Stimulated activated naive CD8-positive, alpha-beta T cell treated with anti-CD3 and anti-CD28 coated beads, Interleukin-15, Interleukin-2, amounts not matched to agents 100 U/mL and 50 U/mL, for 24 hours (primary cell): ENCODE measurements around the gene KRTDAP.

Source experiments
- ATAC-seq: fragments of 150-1000 bp; cut with Tn5 transposase; one replicate; pipeline ENCODE4 v1.10.0; 2021
- DNase-seq: peaks from one replicate; pipeline ENCODE4 v3.0.0; 2021

KRTDAP gene

DNA sequence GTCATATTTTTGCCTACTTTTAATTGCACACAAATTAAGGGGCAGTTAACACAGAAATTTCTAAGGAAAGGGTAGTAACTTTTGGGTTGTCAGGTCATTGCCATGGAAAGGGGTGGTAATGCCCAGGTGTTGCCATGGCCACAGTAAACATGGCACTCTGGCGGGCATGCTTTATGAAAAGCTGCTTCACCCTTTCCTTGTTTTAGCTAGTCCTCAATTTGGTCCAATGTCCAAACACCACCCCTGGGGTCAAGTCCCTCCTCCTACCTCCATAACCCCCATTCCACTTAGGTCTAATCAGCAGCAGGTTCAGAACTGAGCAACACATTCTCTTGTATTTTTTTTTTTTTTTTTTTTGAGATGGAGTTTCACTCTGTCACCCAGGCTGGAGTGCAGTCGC lies 35.6 kb downstream of the KRTDAP start:
- ATAC-seq (no peak), DNase-seq (no peak)

DNA sequence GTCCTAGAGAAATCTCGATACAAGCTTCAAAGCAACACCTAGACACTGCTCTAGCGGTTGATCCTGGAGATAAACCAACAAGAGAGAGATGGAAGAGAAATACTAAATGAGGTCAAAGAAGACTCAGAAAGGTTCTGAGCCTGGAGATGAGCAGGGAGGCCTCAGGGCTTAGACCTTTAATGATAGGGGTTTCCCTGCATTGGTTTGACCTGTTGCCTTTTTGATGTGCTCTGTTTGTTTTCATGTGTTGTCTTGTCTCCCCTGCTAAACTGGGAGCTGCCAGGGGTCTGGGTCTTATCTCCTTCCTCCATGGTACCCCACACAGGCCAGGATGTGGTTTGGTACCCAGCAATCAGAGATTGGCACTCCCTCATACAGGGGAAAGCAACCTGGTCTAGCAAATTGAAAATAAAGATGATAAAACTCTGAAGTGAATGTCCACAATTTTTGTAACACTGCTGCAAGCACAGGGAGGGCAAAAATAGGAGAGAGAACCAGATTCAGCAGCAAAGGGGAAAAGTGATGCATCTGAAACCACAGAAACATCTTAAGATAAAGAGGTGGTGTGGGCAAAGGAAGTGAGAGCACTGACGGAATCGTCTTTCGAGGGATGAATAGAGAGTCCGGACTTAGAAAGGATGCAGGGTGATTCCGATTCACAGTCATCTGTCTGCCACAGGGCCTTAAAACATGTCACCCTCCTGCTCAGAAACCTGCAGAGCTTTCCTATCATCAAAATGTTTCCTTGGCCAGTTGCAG lies 38.7 kb downstream of the KRTDAP start:
- peak; percentile 38 for DNase-seq
- ATAC-seq, result peak; percentile 91

DNA sequence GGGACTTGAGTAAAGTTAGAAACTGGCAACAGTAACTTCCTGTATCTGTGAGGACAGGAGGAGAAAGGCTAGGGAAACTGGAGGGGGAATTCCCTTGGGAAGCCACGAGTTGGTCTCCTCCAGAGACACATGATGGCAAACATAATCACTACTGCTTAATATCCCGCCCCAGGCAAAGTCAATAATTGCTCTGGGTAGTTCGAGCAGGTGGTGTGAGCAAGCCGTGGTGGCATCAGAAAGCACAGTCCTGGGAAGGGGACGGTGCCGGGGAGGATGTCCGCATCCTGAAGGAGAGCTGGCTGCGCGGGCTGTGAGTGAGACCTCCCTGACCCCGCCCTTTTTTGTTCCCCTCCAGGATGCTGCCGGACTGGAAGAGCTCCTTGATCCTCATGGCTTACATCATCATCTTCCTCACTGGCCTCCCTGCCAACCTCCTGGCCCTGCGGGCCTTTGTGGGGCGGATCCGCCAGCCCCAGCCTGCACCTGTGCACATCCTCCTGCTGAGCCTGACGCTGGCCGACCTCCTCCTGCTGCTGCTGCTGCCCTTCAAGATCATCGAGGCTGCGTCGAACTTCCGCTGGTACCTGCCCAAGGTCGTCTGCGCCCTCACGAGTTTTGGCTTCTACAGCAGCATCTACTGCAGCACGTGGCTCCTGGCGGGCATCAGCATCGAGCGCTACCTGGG lies 40.8 kb downstream of the KRTDAP start:
- no peak for ATAC-seq
- no peak for DNase-seq

DNA sequence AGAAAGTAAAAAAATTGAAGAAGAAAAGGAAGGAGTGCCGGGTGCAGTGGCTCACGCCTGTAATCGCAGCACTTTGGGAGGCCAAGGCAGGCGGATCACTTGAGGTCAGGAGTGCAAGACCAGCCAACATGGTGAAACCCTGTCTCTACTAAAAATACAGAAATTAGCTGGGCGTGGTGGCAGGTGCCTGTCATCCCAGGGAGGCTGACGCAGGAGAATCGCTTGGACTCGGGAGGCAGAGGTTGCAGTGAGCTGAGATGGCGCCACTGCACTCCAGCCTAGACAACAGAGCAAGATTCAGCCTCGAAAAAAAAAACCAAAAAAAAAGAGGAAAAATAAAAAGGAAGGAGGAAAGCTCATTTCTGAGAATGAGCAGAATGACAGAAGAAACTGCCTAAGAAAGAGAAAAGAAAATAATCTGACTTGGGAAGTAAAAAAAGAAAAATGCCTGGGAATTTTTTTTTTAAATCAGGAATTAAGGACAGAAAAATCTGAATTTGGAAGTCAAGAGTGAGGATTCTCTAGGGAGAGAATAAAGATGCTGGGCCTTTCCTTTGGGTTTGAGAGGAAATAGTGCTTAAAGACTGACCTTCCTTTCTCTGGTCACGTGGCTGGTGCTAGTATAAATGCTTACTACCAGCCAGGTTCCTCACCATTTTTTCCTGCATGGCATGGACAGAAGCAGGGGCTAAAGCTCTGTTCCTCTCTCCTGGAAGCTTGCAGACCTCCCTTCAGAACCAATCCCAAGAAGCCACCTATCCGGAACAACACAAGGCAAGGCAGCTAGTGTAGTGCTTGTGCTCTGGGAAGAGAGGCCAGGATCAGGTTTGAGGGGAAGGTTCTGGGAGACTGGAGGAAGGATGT lies 42.4 kb downstream of the KRTDAP start, which contains the start of gene FFAR2:
FFAR2 (plus strand) TSS at position 652 of the 864 bp plus-strand sequence. CDS start 1,458 bp downstream, outside the sequence.
- ATAC-seq, result no peak
- no peak for DNase-seq

DNA sequence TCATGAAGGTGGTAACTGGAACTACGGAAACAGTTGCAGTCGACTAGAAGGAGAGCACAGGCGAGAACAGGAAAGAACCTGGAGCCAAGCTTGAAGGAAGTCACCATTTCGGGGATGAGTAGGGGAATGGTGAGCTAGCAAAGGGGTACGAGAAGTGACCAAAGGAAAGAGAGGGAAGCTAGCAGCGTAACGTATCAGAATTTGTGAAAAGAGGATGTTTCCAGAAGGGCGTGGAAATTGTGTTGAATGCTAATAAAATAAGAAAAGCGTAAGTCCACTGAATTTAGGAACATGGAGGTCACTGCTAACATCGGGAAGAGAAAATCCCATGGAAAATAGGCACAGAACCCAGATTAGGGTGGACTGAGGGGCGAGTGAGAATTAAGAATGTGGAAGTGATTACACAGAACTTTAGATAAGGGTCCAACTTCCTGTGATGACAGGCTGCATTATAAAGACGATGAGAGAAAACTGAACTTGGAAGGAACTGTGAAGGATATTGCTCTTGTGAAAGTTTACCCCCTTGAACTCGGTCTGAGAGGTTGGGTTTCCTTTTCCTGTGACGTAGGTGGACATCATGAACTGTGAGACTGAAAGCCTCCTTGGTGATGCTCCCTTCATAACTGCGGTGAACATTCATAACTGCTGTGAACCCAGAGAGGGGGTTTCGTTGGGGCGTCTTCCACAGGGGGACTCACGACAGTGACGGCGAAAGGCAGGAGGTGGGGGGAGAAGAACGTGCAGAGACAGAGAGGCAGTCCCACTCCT lies 44.3 kb downstream of the KRTDAP start:
- ATAC-seq (peak; percentile 64), DNase-seq (no peak)

DNA sequence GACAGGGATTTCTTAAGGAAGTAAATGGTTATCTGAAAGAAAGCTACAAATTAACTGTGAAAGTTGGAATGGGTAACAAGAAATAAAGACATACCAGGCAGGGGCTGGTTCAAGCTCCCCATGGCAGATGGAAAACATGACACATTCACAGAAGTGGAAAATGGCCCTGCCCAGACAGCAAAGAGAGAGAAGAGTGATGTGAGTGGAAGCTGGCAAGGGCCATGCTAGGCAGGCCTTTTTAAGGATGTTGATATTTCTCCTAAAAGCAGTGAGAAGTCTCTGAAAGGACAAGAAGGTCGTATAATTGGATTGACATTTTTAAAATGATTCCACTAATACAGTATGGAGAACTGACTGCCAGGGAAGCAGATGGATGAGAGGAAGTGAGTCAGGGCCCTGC lies 45.5 kb downstream of the KRTDAP start:
- DNase-seq, result no peak
- ATAC-seq, result peak; percentile 55

DNA sequence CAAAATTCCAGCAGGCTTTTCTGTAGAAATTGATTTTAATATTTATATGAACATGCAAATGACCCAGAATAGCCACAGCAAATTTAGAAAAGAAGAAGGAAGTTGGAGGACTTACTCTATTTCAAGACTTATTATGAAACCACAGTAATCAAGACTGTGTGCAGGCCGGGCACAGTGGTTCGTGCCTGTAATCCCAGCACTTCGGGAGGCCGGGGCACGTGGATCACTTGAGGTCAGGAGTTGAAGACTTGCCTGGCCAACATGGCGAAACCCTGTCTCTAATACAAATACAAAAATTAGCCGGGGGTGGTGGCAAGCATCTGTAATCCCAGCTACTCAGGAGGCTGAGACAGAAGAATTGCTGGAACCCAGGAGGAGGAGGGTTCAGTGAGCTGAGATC lies 48.2 kb downstream of the KRTDAP start:
- ATAC-seq (no peak), DNase-seq (no peak)

DNA sequence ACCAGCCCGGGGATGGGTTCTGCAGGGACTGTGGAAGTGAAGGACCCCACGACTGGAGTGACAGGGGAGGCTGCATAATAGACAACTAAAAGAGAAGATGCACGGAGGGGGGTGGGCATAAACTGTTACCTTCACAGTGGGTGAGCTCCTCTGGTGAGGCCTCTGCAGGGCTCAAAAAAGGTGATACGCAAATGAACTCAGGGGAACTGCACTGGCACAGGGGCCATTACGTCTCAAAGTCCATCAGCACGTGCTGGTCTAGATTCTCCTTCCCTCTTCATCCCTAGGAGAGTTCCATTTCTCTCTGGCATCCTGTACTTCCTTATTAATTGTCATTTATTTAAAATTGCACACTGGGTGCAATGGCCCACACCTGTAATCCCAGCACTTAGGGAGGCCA lies 50.3 kb downstream of the KRTDAP start:
- no peak for DNase-seq
- ATAC-seq, result no peak

DNA sequence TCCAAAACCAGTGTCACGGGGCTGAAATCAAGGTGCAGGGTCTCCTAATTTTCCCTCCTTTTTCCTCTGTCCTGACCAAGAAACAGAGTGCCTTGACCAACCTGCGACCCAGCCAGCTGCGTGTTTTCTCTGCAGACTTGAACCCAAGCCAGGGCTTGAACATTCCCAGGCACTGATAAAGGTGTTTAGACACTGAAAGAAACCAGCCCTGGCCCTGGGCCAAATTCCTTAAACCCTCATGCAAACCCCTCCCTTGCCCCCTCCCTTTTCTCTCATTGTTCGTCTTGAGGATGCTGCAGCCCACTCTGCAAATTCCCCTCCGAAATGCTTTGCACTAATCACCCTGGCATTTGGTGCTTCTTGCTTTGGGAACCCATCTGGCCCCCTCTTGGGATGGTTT lies 51.7 kb downstream of the KRTDAP start:
- DNase-seq, result no peak
- ATAC-seq, result no peak

DNA sequence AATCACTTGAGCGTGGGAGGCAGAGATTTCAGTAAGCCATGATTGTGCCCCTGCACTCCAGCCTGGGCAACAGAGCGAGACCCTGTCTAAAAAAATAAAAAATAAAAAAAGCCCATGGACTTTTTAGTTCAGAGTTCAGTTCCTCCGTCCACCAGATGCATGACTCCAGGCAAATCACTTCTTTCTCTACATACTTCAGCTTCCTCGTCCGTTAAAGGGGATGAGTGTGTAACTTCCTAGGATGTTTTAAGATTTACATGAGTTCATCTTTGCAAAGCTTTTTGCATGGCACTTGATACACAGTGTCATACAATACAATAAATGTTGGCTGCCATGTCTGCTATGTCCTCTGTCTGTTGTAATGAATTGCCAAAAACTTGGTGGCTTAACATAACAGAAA lies 52.2 kb downstream of the KRTDAP start:
- DNase-seq (no peak), ATAC-seq (no peak)

DNA sequence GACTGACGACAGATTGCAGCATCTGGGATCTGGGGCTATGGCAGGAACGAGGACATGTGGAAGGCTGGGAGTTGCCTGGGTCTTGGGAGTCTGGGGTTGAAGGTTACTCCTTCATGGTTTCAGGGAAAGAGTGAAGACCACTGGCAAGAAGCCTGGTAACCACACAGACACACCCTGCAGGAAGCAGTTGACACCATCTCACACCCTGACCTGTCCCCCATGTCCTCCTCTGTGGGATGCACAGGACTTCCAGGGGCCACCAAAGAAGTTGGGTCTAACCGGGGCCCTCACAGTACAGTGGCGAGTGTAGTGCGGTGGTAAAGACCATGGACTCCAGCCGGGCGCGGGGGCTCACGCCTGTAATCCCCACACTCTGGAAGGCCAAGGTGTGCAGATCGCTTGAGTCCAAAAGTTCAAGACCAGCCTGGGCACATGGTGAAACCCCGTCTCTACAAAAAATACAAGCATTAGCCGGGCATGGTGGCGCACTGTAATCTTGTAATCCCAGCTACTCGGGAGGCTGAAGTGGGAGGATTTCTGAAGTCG lies 52.8 kb downstream of the KRTDAP start:
- ATAC-seq (no peak), DNase-seq (no peak)
